ENCODE measurements around the gene PTDSS2.
"Not testable (repeated sequence)": the region's sequence is repeated elsewhere in the genome, so short reads cannot be mapped to it uniquely, and the experiment has no call there.

Gene PTDSS2

DNA sequence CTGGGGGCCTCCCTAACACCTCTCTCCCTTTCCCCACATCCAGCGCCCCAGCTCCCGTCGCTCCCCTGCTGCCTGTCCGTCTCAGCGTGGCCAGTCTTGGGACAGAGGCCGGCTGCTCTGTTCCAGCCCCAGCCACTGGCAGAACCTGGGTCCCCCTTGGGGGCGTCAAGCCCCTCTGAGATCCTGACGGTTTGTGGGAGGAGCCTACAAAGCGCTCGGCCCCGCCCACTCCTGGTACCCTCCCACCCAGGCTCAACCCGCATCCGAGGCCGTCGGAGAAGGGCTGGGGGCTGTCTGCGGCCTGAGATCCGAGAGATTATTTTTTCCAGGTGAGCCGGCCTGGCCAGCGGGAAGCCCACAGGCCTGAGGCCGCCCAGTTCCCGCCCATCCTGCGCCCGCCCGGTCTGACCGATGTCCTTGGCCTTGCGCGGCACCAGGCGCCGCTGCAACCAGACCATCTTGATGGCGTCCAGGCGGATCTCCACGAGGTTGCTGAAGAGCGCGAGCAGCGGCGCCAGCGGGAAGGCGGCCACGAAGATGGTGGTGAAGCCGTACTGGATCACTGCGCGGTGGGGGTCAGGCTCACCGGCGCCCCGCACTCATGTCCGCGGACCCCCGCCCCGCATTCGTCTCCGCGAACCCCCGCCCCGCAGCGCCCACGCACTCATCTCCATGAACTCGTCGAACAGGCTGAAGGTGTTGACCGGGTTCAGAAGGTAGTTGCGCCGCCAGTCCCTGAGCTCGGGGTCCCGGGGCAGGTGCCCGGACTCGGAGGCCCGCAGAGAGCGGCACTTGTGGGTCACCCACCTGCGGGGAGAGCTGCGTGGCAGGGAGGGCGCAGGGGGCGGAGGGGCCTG lies 29.8 kb upstream of the PTDSS2 start:
- no peak for DNase-seq (ENCODE audit: low spot score)
- in situ Hi-C loops (cut with MboI; ENCODE audit: low pct_unique_long_range_greater_than_20kb, low sequenced_read_pairs, unreplicated experiment), result no loop called here
- TF ChIP-seq, protein P1, sequence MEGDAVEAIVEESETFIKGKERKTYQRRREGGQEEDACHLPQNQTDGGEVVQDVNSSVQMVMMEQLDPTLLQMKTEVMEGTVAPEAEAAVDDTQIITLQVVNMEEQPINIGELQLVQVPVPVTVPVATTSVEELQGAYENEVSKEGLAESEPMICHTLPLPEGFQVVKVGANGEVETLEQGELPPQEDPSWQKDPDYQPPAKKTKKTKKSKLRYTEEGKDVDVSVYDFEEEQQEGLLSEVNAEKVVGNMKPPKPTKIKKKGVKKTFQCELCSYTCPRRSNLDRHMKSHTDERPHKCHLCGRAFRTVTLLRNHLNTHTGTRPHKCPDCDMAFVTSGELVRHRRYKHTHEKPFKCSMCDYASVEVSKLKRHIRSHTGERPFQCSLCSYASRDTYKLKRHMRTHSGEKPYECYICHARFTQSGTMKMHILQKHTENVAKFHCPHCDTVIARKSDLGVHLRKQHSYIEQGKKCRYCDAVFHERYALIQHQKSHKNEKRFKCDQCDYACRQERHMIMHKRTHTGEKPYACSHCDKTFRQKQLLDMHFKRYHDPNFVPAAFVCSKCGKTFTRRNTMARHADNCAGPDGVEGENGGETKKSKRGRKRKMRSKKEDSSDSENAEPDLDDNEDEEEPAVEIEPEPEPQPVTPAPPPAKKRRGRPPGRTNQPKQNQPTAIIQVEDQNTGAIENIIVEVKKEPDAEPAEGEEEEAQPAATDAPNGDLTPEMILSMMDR (IDR thresholded peaks at IDR 0.05; ENCODE audit: extremely low read depth, insufficient read depth, missing control alignments), result no peak

DNA sequence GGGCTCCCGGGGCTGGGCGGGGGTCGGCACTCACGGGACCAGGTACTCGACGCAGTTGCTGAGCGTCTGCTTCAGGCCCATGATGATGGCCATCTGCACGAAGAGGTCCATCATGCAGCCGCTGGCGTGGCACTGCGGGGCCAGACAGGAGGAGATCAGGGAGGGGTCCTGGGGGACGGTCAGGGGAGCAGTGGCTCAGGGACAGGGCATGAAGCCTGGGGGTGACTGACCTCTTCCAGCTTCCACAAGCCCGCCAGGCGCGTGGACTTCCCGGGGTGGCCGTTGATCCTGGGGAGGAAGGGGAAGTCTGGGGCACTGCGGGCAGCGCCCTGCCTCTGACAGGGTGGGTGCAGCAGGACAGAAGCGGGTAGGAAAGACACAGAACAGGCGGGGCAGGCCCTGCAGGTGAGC lies 29.2 kb upstream of the PTDSS2 start:
- in situ Hi-C loops (cut with MboI; ENCODE audit: low pct_unique_long_range_greater_than_20kb, low sequenced_read_pairs, unreplicated experiment), result no loop called here
- DNase-seq (ENCODE audit: low spot score), result no peak
- TF ChIP-seq, protein P1 (IDR thresholded peaks at IDR 0.05; ENCODE audit: extremely low read depth, insufficient read depth, missing control alignments), result no peak

DNA sequence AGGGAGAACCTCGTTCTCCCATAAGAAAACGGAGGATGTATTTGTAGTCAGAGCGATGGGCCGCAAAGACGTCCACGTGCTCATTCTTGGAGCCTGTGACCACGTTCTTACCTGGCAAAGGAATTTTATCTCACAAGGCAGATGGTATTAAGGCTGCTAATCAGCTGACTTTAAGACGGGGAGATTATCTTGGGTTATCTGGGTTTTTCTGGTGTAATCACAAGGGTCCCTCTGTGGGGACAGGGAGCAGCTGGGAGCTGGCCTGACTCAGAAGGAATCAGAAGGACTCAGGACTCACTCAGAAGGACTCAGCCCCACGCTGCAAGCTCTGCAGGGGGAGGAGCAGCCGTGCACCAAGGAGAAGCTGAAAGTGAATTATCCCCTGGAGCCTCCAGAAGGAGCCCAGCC lies 27.8 kb upstream of the PTDSS2 start:
- in situ Hi-C loops (cut with MboI; ENCODE audit: low pct_unique_long_range_greater_than_20kb, low sequenced_read_pairs, unreplicated experiment), result no loop called here
- TF ChIP-seq, protein P1 (IDR thresholded peaks at IDR 0.05; ENCODE audit: extremely low read depth, insufficient read depth, missing control alignments), result no peak
- DNase-seq (ENCODE audit: low spot score), result no peak

DNA sequence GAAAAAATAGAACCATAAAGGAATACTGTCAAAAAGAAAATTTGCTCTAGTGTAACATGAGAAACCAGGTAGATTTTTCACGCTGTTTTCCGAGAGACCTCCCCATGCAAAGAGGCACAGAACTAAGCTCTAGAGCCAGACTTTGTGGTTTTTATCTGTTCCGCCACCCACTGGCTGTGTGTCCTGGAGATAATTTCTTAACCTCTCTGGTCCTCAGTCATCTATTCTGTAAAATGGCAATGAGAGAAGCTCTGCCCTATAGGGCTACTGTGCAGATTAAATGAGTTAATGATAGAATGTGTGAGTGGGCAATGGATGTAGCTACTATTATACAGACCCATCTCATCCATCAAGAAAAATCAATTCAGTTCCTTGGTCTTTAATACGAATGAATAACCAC lies 25.8 kb upstream of the PTDSS2 start:
- TF ChIP-seq, protein P1 (IDR thresholded peaks at IDR 0.05; ENCODE audit: extremely low read depth, insufficient read depth, missing control alignments), result no peak
- DNase-seq (ENCODE audit: low spot score), result no peak
- in situ Hi-C loops (cut with MboI; ENCODE audit: low pct_unique_long_range_greater_than_20kb, low sequenced_read_pairs, unreplicated experiment), result no loop called here

DNA sequence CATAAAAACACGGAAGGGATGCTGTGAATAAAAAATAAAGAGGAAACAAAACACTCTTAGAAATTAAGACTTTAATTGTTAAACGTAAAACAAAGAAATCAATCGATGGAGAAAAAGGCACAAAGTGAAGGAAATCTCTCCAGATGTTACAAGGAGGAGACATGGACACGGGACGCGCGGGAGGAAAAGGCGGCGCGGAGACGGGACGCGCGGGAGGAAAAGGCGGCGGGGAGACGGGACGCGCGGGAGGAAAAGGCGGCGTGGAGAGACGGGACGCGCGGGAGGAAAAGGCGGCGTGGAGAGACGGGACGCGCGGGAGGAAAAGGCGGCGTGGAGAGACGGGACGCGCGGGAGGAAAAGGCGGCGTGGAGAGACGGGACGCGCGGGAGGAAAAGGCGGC lies 25.3 kb upstream of the PTDSS2 start:
- DNase-seq (ENCODE audit: low spot score); in situ Hi-C loops (cut with MboI; ENCODE audit: low pct_unique_long_range_greater_than_20kb, low sequenced_read_pairs, unreplicated experiment): not testable (repeated sequence)

DNA sequence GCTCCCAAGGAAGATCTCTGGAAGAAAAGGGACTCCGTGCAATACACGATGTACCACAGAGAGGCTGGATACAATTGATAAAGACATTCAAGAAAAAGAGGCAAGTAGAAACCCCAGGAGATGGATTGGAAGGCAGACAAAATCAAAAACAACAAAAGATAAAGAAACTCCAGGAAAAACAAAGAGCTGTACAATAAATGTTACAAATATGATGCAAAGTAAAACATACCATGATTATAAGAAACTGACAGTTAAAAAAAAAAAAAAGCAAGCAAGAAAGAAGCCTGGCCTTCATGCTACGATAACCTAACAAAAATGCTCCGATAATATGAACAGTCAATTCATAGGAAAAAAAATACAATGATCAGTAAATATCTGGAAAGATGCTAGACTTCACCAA lies 24.8 kb upstream of the PTDSS2 start:
- TF ChIP-seq, protein P1 (IDR thresholded peaks at IDR 0.05; ENCODE audit: extremely low read depth, insufficient read depth, missing control alignments), result no peak
- in situ Hi-C loops (cut with MboI; ENCODE audit: low pct_unique_long_range_greater_than_20kb, low sequenced_read_pairs, unreplicated experiment), result no loop called here
- DNase-seq (ENCODE audit: low spot score), result no peak

DNA sequence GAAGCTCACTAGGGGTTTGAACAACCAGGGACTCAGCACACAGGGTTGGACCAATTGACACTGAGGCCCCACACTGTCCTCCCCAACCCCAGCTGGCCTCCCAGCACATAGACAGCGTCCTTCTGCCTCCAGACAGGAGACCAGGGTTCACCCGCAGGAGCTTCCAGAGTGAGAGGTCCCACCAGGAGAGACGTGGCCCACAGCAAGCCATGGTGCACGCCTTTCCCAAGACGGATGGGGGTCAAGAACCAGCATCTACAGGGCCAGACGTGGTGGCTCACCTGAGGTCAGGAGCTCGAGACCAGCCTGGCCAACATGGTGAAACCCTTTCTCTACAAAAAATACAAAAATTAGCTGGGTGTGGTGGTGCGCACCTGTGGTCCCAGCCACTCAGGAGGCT lies 23.2 kb upstream of the PTDSS2 start:
- TF ChIP-seq, protein P1 (IDR thresholded peaks at IDR 0.05; ENCODE audit: extremely low read depth, insufficient read depth, missing control alignments), result no peak
- no peak for DNase-seq (ENCODE audit: low spot score)
- in situ Hi-C loops (cut with MboI; ENCODE audit: low pct_unique_long_range_greater_than_20kb, low sequenced_read_pairs, unreplicated experiment), result no loop called here

Data from GM13977 (cell line).